Left lung (tissue), 10 donors: ENCODE data around the gene COX7A2L. TPM values are rescaled to one million over a fixed set of nuclear protein-coding genes. Genes with fewer than 3 reads are reported as not detected.

ENCODE experiments used
- ATAC-seq: fragments of 200-7000 bp; cut with Tn5 transposase; one replicate; pipeline ENCODE4 v1.9.1; 2020; ENCODE audit warnings: moderate library complexity
- DNase-seq, 4 donors: peaks; one replicate each; pipeline ENCODE4 v3.0.0-alpha.2; 2013 to 2020
- H3K27ac ChIP-seq, 2 donors: fragments of 200-600 bp; sonication (generic) in 1 of 2; one replicate each; pipeline versions ENCODE4 v1.5.0 to v1.8.0; 2020 to 2021
- H3K27me3 ChIP-seq, 2 donors: fragments of 200-600 bp; sonication (generic) in 1 of 2; one replicate each; pipeline versions ENCODE4 v1.5.0 to v1.8.0; 2020 to 2021
- H3K36me3 ChIP-seq, 2 donors: fragments of 200-600 bp; sonication (generic) in 1 of 2; one replicate each; pipeline versions ENCODE4 v1.5.0 to v1.8.0; 2020 to 2021
- H3K4me1 ChIP-seq, 2 donors: fragments of 200-600 bp; one replicate each; pipeline ENCODE4 v1.8.0; 2021
- H3K4me3 ChIP-seq, 2 donors: fragments of 200-600 bp; sonication (generic) in 1 of 2; one replicate each; pipeline versions ENCODE4 v1.5.0 to v1.8.0; 2020 to 2021; ENCODE audit warnings: mild to moderate bottlenecking in 1 of 2
- H3K9me3 ChIP-seq, 2 donors: fragments of 200-600 bp; sonication (generic) in 1 of 2; one replicate each; pipeline versions ENCODE4 v1.5.0 to v1.8.0; 2020 to 2021
- CTCF ChIP-seq, 2 donors: fragments of 200-600 bp; sonication (generic) in 1 of 2; IDR thresholded peaks; one replicate each; pipeline versions ENCODE4 v1.5.0 to v1.8.0; 2021; ENCODE audit warnings: antibody characterized with exemption in 2 of 2
- intact Hi-C, 2 donors: fragments of 100-400 bp; cut with DNase I; formaldehyde crosslinking; loops; one replicate each; pipeline versions ENCODE4 v1.11.2 to v1.14.2; 2022
- polyA plus RNA-seq, 6 donors: library from polyadenylated mRNA; unstranded; fragments of 120-200 nt; gene quantifications; one replicate each; pipeline ENCODE4 v1.2.1, GENCODE V29; 2013; ENCODE audit not compliant: insufficient read length in 6 of 6
- total RNA-seq, 2 donors: library from RNA; stranded (reverse); fragmentation: NEBNext Ultra II Directional; extraction: Animal tissue kit (Norgen Biotek cat#: 25700); gene quantifications; one replicate each; pipeline ENCODE4 v1.2.1, GENCODE V29; 2021
- donor health status: DM: no; HTN: yes; CAD: no.
- donor health status: DM: no; HTN: no; CAD: no.

The COX7A2L gene
- total and polyA plus RNA-seq, 8 donors, result 80.0 to 193 (median 171) TPM

- H3K36me3 ChIP-seq, result no peaks in the 10 kb centered on the region
- intact Hi-C loops, result loop anchor here in 1 of 2 donors (10.0 kb wide), 1 partner anchor 256 kb away; no protein-coding TSS in a partner anchor
- ATAC-seq, result peak; percentile 3
Observed at GRCh38 chr2:42360493-42360889, 526 bp downstream of the COX7A2L start.

GRCh38 chr2:42359965-42360483, 993 bp downstream of the COX7A2L start:
- peak in 2 of 4 donors; percentile 19 to 44 for DNase-seq
- Histone ChIP-seq H3K36me3 (no peaks in the 10 kb centered on the region), H3K27me3 (no peaks in the 10 kb centered on the region), H3K9me3 (no peaks in the 10 kb centered on the region), H3K4me3 (peak overlapping the region; percentile 80 to 90), H3K27ac (peak overlapping the region in 1 of 2 donors; percentile 94), H3K4me1 (peaks cover 19 to 42% of the 10 kb centered on the region in 2 donors)
- no peak for TF ChIP-seq CTCF (IDR thresholded peaks at IDR 0.05)
- no peak for ATAC-seq
- intact Hi-C loops, result loop anchor here in 1 of 2 donors (10.0 kb wide), 1 partner anchor 255 kb away; no protein-coding TSS in a partner anchor

More at GRCh38 chr2:42360493-42360889, 526 bp downstream of the COX7A2L start:
- TF ChIP-seq CTCF (IDR thresholded peaks at IDR 0.05), result no peak
- no peak for DNase-seq
- H3K4me1 ChIP-seq, result peaks cover 19 to 42% of the 10 kb centered on the region in 2 donors
- H3K4me3 ChIP-seq, result peak overlapping the region; percentile 80 to 90
- H3K27ac ChIP-seq, result peak overlapping the region; percentile 94
- no peaks in the 10 kb centered on the region for H3K9me3 ChIP-seq
- no peaks in the 10 kb centered on the region for H3K27me3 ChIP-seq

GRCh38 chr2:42359304-42359964, 1.6 kb downstream of the COX7A2L start:
- DNase-seq, result no peak
- intact Hi-C loops, result no loop called here
- Histone ChIP-seq H3K27me3 (no peaks in the 10 kb centered on the region), H3K9me3 (no peaks in the 10 kb centered on the region), H3K4me1 (peaks cover 19 to 44% of the 10 kb centered on the region in 2 donors), H3K27ac (peak overlapping the region in 1 of 2 donors; percentile 94), H3K4me3 (peak overlapping the region; percentile 80 to 90), H3K36me3 (no peaks in the 10 kb centered on the region)
- no peak for TF ChIP-seq CTCF (IDR thresholded peaks at IDR 0.05)
- ATAC-seq, result no peak

DNA sequence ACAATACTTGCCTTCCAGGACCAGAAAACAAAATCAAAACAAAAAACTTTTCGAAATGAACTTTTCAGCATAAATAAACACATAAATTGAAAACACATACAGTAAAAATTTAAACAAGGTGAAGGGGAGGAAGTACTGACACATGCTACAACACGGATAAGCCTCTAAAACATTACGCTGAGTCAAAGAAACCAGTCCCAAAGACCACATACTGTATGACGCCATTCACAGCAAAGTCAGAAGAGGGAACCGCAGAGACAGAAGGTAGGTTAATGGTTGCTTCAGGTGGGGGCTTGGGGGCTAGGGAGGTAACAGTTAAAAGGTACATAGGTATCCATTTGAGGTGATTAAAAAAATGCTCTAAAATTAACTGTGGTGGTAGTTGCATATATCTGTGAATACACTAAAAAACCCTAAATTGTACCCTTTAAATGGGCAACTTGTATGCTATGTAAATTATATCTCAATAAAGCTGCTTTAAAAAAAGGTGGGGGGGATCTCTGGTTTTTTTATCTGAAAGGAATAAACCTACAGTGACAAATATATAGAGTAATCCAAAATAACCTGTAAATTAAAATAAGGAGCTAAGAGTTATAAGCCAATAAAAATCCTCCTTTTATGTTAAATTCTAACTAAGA, 7.1 kb downstream of the COX7A2L start:
- TF ChIP-seq CTCF (IDR thresholded peaks at IDR 0.05), result no peak
- intact Hi-C loops, result no loop called here
- Histone ChIP-seq H3K27ac (no peak overlapping the region), H3K9me3 (no peaks in the 10 kb centered on the region), H3K27me3 (no peaks in the 10 kb centered on the region), H3K4me3 (no peak overlapping the region), H3K36me3 (peaks cover 0 to 42% of the 10 kb centered on the region in 2 donors), H3K4me1 (peaks cover 1 to 22% of the 10 kb centered on the region in 2 donors)
- ATAC-seq, result no peak
- no peak for DNase-seq

DNA sequence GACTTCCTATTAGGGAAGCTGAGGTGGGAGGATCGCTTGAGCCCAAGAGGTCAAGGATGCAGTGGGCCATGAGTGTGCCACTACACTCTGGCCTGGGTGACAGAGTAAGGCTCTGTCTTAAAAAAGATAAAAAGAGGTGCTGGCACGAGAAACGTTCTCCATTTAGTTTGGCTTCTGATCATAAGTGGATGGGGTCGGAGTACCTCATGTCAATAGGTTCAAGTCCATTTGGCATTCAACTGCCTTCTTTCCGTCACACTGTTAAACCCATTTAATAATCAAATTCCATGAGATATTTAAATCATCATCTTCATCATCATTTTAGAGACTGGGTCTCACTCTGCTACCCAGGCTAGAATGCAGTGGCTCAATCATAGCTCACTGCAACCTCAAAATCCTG, 9.2 kb downstream of the COX7A2L start:
- Histone ChIP-seq H3K4me3 (no peak overlapping the region), H3K27ac (no peak overlapping the region), H3K27me3 (no peaks in the 10 kb centered on the region), H3K9me3 (no peaks in the 10 kb centered on the region), H3K36me3 (peaks cover 0 to 53% of the 10 kb centered on the region in 2 donors), H3K4me1 (peaks cover 0 to 3% of the 10 kb centered on the region in 2 donors)
- ATAC-seq, result no peak
- no peak for TF ChIP-seq CTCF (IDR thresholded peaks at IDR 0.05)
- intact Hi-C loops, result no loop called here
- no peak for DNase-seq
